IMR-90 (cell line): Measurements from ENCODE around the gene TNRC6B. TPM values are rescaled to one million over a fixed set of nuclear protein-coding genes. Genes with fewer than 3 reads are reported as not detected.

Source experiments
- ATAC-seq: fragments of 200-7000 bp; cut with Tn5 transposase; 2 replicates; pipeline ENCODE4 v1.9.1; 2020; ENCODE audit warnings: low read depth, mild to moderate bottlenecking, moderate library complexity
- BruUV-seq: library from RNA; stranded (reverse); fragments of 400-500 nt; replicated peaks from 2 replicates; lab custom pipeline; 2021; lab: Mats Ljungman, UMichigan
- CTCF ChIA-PET: fragments of 300-600 bp; formaldehyde crosslinking; extraction: SDS; loops from one replicate; lab custom pipeline; 2021; ENCODE audit warnings: antibody characterized with exemption; lab: Yijun Ruan, JAX
- POLR2A ChIA-PET: fragments of 300-600 bp; sonication (Branson Sonifier 250); formaldehyde crosslinking; loops from one replicate; lab custom pipeline; 2022; ENCODE audit warnings: antibody characterized with exemption; ENCODE audit not compliant: unreplicated experiment; lab: Charles Lee
- DNase-seq: peaks from one replicate; pipeline ENCODE4 v3.0.0; 2013
- H2AFZ ChIP-seq: replicated peaks from 2 replicates; pipeline ENCODE3; 2013; ENCODE audit warnings: low read length, mild to moderate bottlenecking; ENCODE audit not compliant: poor library complexity
- H2AK5ac ChIP-seq: 2 replicates; pipeline ENCODE4 v1.6.1; 2013; ENCODE audit warnings: low read depth, low read length, inconsistent platforms
- H2AK9ac ChIP-seq: replicated peaks from 2 replicates; pipeline ENCODE3; 2013; ENCODE audit warnings: mild to moderate bottlenecking, low read depth, low read length, moderate library complexity; ENCODE audit not compliant: poor library complexity
- H2BK120ac ChIP-seq: 2 replicates; pipeline ENCODE4 v1.6.1; 2013; ENCODE audit warnings: low read depth, low read length, inconsistent platforms
- H2BK15ac ChIP-seq: 3 replicates; pipeline ENCODE4 v1.6.1; 2013; ENCODE audit warnings: low read depth, low read length, inconsistent platforms
- H2BK20ac ChIP-seq: 2 replicates; pipeline ENCODE4 v1.6.1; 2013; ENCODE audit warnings: low read depth, mild to moderate bottlenecking, inconsistent platforms, low read length, moderate library complexity
- H2BK5ac ChIP-seq: 2 replicates; pipeline ENCODE4 v1.6.1; 2013; ENCODE audit warnings: mild to moderate bottlenecking, low read depth, low read length, inconsistent platforms; ENCODE audit not compliant: poor library complexity, severe bottlenecking
- H3K14ac ChIP-seq: replicated peaks from 2 replicates; pipeline ENCODE4 v1.6.1; 2013; ENCODE audit warnings: low read depth, low read length, inconsistent platforms
- H3K18ac ChIP-seq: 2 replicates; pipeline ENCODE4 v1.6.1; 2013; ENCODE audit warnings: low read depth, low read length, control low read depth
- H3K23ac ChIP-seq: 2 replicates; pipeline ENCODE4 v1.6.1; 2013; ENCODE audit warnings: low read depth, low read length, inconsistent platforms
- H3K27ac ChIP-seq: 2 replicates; pipeline ENCODE4 v1.5.1; 2013; ENCODE audit warnings: mild to moderate bottlenecking, control low read depth, low read length; ENCODE audit not compliant: insufficient read depth
- H3K27me3 ChIP-seq: 2 replicates; pipeline ENCODE4 v1.6.1; 2013; ENCODE audit warnings: low read length; ENCODE audit not compliant: control insufficient read depth, insufficient read depth
- H3K36me3 ChIP-seq: 2 replicates; pipeline ENCODE4 v1.6.1; 2013; ENCODE audit warnings: low read length, mixed read lengths; ENCODE audit not compliant: control insufficient read depth, insufficient read depth
- H3K4ac ChIP-seq: 2 replicates; pipeline ENCODE4 v1.6.1; 2013; ENCODE audit warnings: low read depth, low read length, inconsistent platforms
- H3K4me1 ChIP-seq: 2 replicates; pipeline ENCODE4 v1.6.1; 2013; ENCODE audit warnings: low read length, mixed read lengths; ENCODE audit not compliant: control insufficient read depth, insufficient read depth
- H3K4me2 ChIP-seq: 2 replicates; pipeline ENCODE4 v1.6.1; 2013; ENCODE audit warnings: low read depth, mild to moderate bottlenecking, control low read depth, low read length, moderate library complexity
- H3K4me3 ChIP-seq: 2 replicates; pipeline ENCODE4 v1.5.1; 2013; ENCODE audit warnings: low read depth, mild to moderate bottlenecking, control low read depth, low read length, moderate library complexity; ENCODE audit not compliant: insufficient read depth
- H3K56ac ChIP-seq: 2 replicates; pipeline ENCODE4 v1.6.1; 2013; ENCODE audit warnings: low read length, inconsistent platforms; ENCODE audit not compliant: insufficient read depth; ENCODE audit errors: extremely low read depth
- H3K79me1 ChIP-seq, 2 experiments: 2 replicates each; pipeline ENCODE4 v1.6.1; 2013; ENCODE audit warnings: low read length in 2 of 2, inconsistent platforms in 1 of 2, low read depth in 1 of 2
- H3K9ac ChIP-seq: 2 replicates; pipeline ENCODE4 v1.6.1; 2013; ENCODE audit warnings: low read depth, low read length, control low read depth
- H3K9me1 ChIP-seq: 2 replicates; pipeline ENCODE4 v1.6.1; 2013; ENCODE audit warnings: low read length, inconsistent platforms; ENCODE audit not compliant: insufficient read depth
- H3K9me3 ChIP-seq: 2 replicates; pipeline ENCODE4 v1.6.1; 2013; ENCODE audit warnings: low read length; ENCODE audit not compliant: control insufficient read depth, insufficient read depth
- H4K20me1 ChIP-seq: 2 replicates; pipeline ENCODE4 v1.6.1; 2013; ENCODE audit warnings: low read length, inconsistent platforms; ENCODE audit not compliant: insufficient read depth
- H4K5ac ChIP-seq: 2 replicates; pipeline ENCODE4 v1.6.1; 2013; ENCODE audit warnings: mild to moderate bottlenecking, low read depth, low read length, control low read depth
- H4K8ac ChIP-seq, 2 experiments: 2 replicates each; pipeline ENCODE4 v1.6.1; 2013; ENCODE audit warnings: low read depth in 2 of 2, low read length in 2 of 2, control low read depth in 1 of 2, inconsistent platforms in 1 of 2
- H4K91ac ChIP-seq: 2 replicates; pipeline ENCODE4 v1.6.1; 2013; ENCODE audit warnings: low read depth, low read length, inconsistent platforms; ENCODE audit not compliant: insufficient read depth
- BHLHE40 ChIP-seq: fragments of 150-350 bp; IDR thresholded peaks from 2 replicates; pipeline ENCODE4 v1.6.1; 2016; ENCODE audit warnings: mild to moderate bottlenecking, low read depth, low read length
- NFE2L2 ChIP-seq: fragments of 150-350 bp; IDR thresholded peaks from 2 replicates; pipeline ENCODE4 v1.6.1; 2016; ENCODE audit warnings: low read depth, mild to moderate bottlenecking, low read length
- RFX5 ChIP-seq: IDR thresholded peaks from 2 replicates; pipeline ENCODE4 v1.8.0; 2012; ENCODE audit warnings: low read depth, mild to moderate bottlenecking, low read length, moderate library complexity
- WGBS, 2 experiments: methylation state at CpG; one replicate each; pipeline versions ENCODE4 v1.1.5 to v1.1.7; 2013; ENCODE audit warnings: missing lambda C conversion rate in 2 of 2; ENCODE audit not compliant: insufficient read length in 1 of 2; ENCODE audit errors: extremely low coverage in 2 of 2; 5-methylcytosine and 5-hydroxymethylcytosine counted together
- dilution Hi-C: fragments of 300-500 bp; cut with HindIII; formaldehyde crosslinking; loops from one replicate; pipeline ENCODE4 v1.14.3; 2018; ENCODE audit warnings: low sequenced_read_pairs; ENCODE audit not compliant: unreplicated experiment
- in situ Hi-C: fragments of 300-500 bp; cut with MboI; formaldehyde crosslinking; loops from 3 replicates; pipeline ENCODE4 v1.14.3; 2019; ENCODE audit warnings: low sequenced_read_pairs, inconsistent platforms, mixed read lengths
- intact Hi-C: fragments of 100-400 bp; cut with micrococcal nuclease; formaldehyde crosslinking; loops from 2 replicates; pipeline ENCODE4 v1.10.0; 2022
- polyA plus RNA-seq, 3 experiments: library from polyadenylated mRNA; depleted of rRNA; stranded (reverse); fragments of >200 nt; gene quantifications; 2 replicates each; pipeline ENCODE4 v1.2.3, GENCODE V29; 2012; ENCODE audit warnings: low replicate concordance in 1 of 3
- total RNA-seq: library from RNA; depleted of rRNA; stranded (reverse); fragments of >200 nt; gene quantifications from 2 replicates; pipeline ENCODE4 v1.2.3, GENCODE V29; 2012
- TF ChIP-seq, protein P1 (sequence below): fragments of 150-350 bp; IDR thresholded peaks from 2 replicates; pipeline ENCODE4 v1.6.1; 2017; ENCODE audit warnings: mild to moderate bottlenecking, antibody characterized with exemption, low read length, low read depth
- TF ChIP-seq, protein P2 (sequence below): fragments of 150-350 bp; IDR thresholded peaks from 2 replicates; pipeline ENCODE4 v1.6.1; 2016; ENCODE audit warnings: low read depth, mild to moderate bottlenecking, low read length, moderate library complexity, borderline replicate concordance

TNRC6B gene
- total and polyA plus RNA-seq, 2 of the 4 experiments (the other 2 are of a cell fraction), result 3.9 to 17.0 TPM

DNA sequence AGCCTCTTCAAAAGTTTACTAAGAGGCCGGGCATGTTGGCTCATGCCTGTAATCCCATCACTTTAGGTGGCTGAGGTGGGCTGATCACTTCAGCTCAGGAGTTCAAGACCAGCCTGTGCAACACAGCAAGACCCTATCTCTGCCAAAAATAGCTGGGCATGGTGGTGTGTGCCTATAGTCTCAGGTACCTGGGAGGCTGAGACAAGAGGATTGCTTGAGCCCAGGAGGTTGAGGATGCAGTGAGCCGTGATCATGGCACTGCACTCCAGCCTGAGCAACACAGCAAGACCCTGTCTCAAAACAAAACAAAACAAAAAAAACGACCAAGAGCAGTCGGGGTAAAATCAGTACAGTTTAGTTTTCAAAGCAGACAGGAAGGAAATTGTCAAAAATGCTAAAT, 163.9 kb downstream of the TNRC6B start:
- CTCF ChIA-PET, result interaction anchor here (0.6 kb wide), 1 partner anchor 30 kb away, joined by 3 read pairs; no protein-coding TSS in a partner anchor

More for the DNA sequence above, 163.9 kb downstream of the TNRC6B start:
- BruUV-seq, result no TSS peak
- no peak for ATAC-seq
- no peak for DNase-seq
- Histone ChIP-seq H3K4me3 (no peak overlapping the region), H3K56ac (no peak overlapping the region), H2AK5ac (no peak overlapping the region), H3K27ac (no peak overlapping the region), H3K4me1 (no peaks in the 10 kb centered on the region), H3K79me1 (peaks cover 10 to 15% of the 10 kb centered on the region in 2 experiments; a peak in 3 of 4 replicates), H3K36me3 (no peaks in the 10 kb centered on the region), H2BK20ac (no peak overlapping the region), H3K9ac (no peak overlapping the region), H2AK9ac (no peak overlapping the region), H3K4me2 (no peak overlapping the region), H4K8ac (no peak overlapping the region; a peak in 1 of 4 replicates), H4K5ac (no peak overlapping the region), H2BK15ac (no peak overlapping the region), H2AFZ (no peak overlapping the region), H3K18ac (no peak overlapping the region), H3K27me3 (no peaks in the 10 kb centered on the region), H3K14ac (no peak overlapping the region), H2BK5ac (no peak overlapping the region), H3K9me3 (no peaks in the 10 kb centered on the region), H4K20me1 (peaks cover 8% of the 10 kb centered on the region; the same call in 1 of the 2 replicates), H2BK120ac (no peak overlapping the region), H3K4ac (no peak overlapping the region), H4K91ac (no peak overlapping the region), H3K23ac (no peak overlapping the region), H3K9me1 (peaks cover 8% of the 10 kb centered on the region)
- in situ Hi-C loops, result loop anchor here (10.0 kb wide), 2 partner anchors 297 to 807 kb away; partner anchors contain the start of gene RPS19BP1
- intact Hi-C loops, result no loop called here
- no peak for TF ChIP-seq NFE2L2
- TF ChIP-seq BHLHE40, result no peak
- TF ChIP-seq, protein P1, sequence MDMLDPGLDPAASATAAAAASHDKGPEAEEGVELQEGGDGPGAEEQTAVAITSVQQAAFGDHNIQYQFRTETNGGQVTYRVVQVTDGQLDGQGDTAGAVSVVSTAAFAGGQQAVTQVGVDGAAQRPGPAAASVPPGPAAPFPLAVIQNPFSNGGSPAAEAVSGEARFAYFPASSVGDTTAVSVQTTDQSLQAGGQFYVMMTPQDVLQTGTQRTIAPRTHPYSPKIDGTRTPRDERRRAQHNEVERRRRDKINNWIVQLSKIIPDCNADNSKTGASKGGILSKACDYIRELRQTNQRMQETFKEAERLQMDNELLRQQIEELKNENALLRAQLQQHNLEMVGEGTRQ, result no peak
- TF ChIP-seq, protein P2, sequence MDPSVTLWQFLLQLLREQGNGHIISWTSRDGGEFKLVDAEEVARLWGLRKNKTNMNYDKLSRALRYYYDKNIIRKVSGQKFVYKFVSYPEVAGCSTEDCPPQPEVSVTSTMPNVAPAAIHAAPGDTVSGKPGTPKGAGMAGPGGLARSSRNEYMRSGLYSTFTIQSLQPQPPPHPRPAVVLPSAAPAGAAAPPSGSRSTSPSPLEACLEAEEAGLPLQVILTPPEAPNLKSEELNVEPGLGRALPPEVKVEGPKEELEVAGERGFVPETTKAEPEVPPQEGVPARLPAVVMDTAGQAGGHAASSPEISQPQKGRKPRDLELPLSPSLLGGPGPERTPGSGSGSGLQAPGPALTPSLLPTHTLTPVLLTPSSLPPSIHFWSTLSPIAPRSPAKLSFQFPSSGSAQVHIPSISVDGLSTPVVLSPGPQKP, result no peak
- no peak for TF ChIP-seq RFX5
- POLR2A ChIA-PET, result no interaction called here
- dilution Hi-C loops, result no loop called here
- WGBS, 2 experiments, result no CpG with 5 or more reads among the region's 4 CpGs
